NCI-H2196 treated with DMSO at 0.1 percent for 48 hours (cell line): ENCODE data around the gene CDHR4.
"Not testable (repeated sequence)": the region's sequence is repeated elsewhere in the genome, so short reads cannot be mapped to it uniquely, and the experiment has no call there.

ENCODE experiments used
- DNase-seq: peaks from one replicate; lab custom pipeline; 2025; ENCODE audit not compliant: unreplicated experiment; lab: John Stamatoyannopoulos, UW

The CDHR4 gene

GRCh38 chr3:49804141-49805041 is 4.7 kb upstream of the CDHR4 start:
- DNase-seq, result no peak

- no peak for DNase-seq
Measured at GRCh38 chr3:49803465-49804140, 3.9 kb upstream of the CDHR4 start.

GRCh38 chr3:49802719-49803464 is 3.2 kb upstream of the CDHR4 start, which contains the start of gene INKA1:
Gene INKA1 (plus strand): TSS chr3:49803261. CDS start chr3:49803393, 132 bp downstream.
- peak; percentile 28 for DNase-seq

- no peak for DNase-seq
Measured at GRCh38 chr3:49801160-49801559, 1.5 kb upstream of the CDHR4 start.

GRCh38 chr3:49799105-49799504 is 568 bp downstream of the CDHR4 start:
- DNase-seq, result no peak

- DNase-seq, result no peak
Measured at GRCh38 chr3:49794926-49795905, 4.5 kb downstream of the CDHR4 start.

GRCh38 chr3:49794431-49794830 is 5.2 kb downstream of the CDHR4 start:
- DNase-seq, result no peak

GRCh38 chr3:49793486-49794085 is 6.1 kb downstream of the CDHR4 start:
- DNase-seq, result no peak

- DNase-seq, result no peak
Measured at GRCh38 chr3:49792371-49793150, 7.1 kb downstream of the CDHR4 start.

- no peak for DNase-seq
Measured at GRCh38 chr3:49791571-49791970, 8.1 kb downstream of the CDHR4 start.

GRCh38 chr3:49790626-49791411 is 8.9 kb downstream of the CDHR4 start:
- no peak for DNase-seq

GRCh38 chr3:49788056-49788455 is 11.6 kb downstream of the CDHR4 start:
- DNase-seq, result no peak

- no peak for DNase-seq
Measured at GRCh38 chr3:49787536-49787935, 12.1 kb downstream of the CDHR4 start.

- no peak for DNase-seq
Measured at GRCh38 chr3:49787182-49787464, 12.6 kb downstream of the CDHR4 start.

GRCh38 chr3:49786357-49787181 is 13.1 kb downstream of the CDHR4 start, which contains the start of gene IP6K1:
Gene IP6K1 (minus strand): TSS chr3:49786542. CDS start chr3:49748040, 38,502 bp downstream.
- DNase-seq, result peak; percentile 77

GRCh38 chr3:49785565-49786356 is 13.9 kb downstream of the CDHR4 start:
- DNase-seq, result no peak

- not testable (repeated sequence) for DNase-seq
Measured at GRCh38 chr3:49782277-49782676, 17.4 kb downstream of the CDHR4 start.
